IMR-90 (cell line): ENCODE results near the gene CDON. TPM values are rescaled to one million over a fixed set of nuclear protein-coding genes. Genes with fewer than 3 reads are reported as not detected.

ENCODE experiments used
- ATAC-seq: fragments of 200-7000 bp; cut with Tn5 transposase; 2 replicates; pipeline ENCODE4 v1.9.1; 2020; ENCODE audit warnings: low read depth, mild to moderate bottlenecking, moderate library complexity
- BruUV-seq: library from RNA; stranded (reverse); fragments of 400-500 nt; replicated peaks from 2 replicates; lab custom pipeline; 2021; lab: Mats Ljungman, UMichigan
- CTCF ChIA-PET: fragments of 300-600 bp; formaldehyde crosslinking; extraction: SDS; loops from one replicate; lab custom pipeline; 2021; ENCODE audit warnings: antibody characterized with exemption; lab: Yijun Ruan, JAX
- POLR2A ChIA-PET: fragments of 300-600 bp; sonication (Branson Sonifier 250); formaldehyde crosslinking; loops from one replicate; lab custom pipeline; 2022; ENCODE audit warnings: antibody characterized with exemption; ENCODE audit not compliant: unreplicated experiment; lab: Charles Lee
- DNase-seq: peaks from one replicate; pipeline ENCODE4 v3.0.0; 2013
- H2AFZ ChIP-seq: replicated peaks from 2 replicates; pipeline ENCODE3; 2013; ENCODE audit warnings: low read length, mild to moderate bottlenecking; ENCODE audit not compliant: poor library complexity
- H2AK5ac ChIP-seq: 2 replicates; pipeline ENCODE4 v1.6.1; 2013; ENCODE audit warnings: low read depth, low read length, inconsistent platforms
- H2AK9ac ChIP-seq: replicated peaks from 2 replicates; pipeline ENCODE3; 2013; ENCODE audit warnings: mild to moderate bottlenecking, low read depth, low read length, moderate library complexity; ENCODE audit not compliant: poor library complexity
- H2BK120ac ChIP-seq: 2 replicates; pipeline ENCODE4 v1.6.1; 2013; ENCODE audit warnings: low read depth, low read length, inconsistent platforms
- H2BK15ac ChIP-seq: 3 replicates; pipeline ENCODE4 v1.6.1; 2013; ENCODE audit warnings: low read depth, low read length, inconsistent platforms
- H2BK20ac ChIP-seq: 2 replicates; pipeline ENCODE4 v1.6.1; 2013; ENCODE audit warnings: low read depth, mild to moderate bottlenecking, inconsistent platforms, low read length, moderate library complexity
- H2BK5ac ChIP-seq: 2 replicates; pipeline ENCODE4 v1.6.1; 2013; ENCODE audit warnings: mild to moderate bottlenecking, low read depth, low read length, inconsistent platforms; ENCODE audit not compliant: poor library complexity, severe bottlenecking
- H3K14ac ChIP-seq: replicated peaks from 2 replicates; pipeline ENCODE4 v1.6.1; 2013; ENCODE audit warnings: low read depth, low read length, inconsistent platforms
- H3K18ac ChIP-seq: 2 replicates; pipeline ENCODE4 v1.6.1; 2013; ENCODE audit warnings: low read depth, low read length, control low read depth
- H3K23ac ChIP-seq: 2 replicates; pipeline ENCODE4 v1.6.1; 2013; ENCODE audit warnings: low read depth, low read length, inconsistent platforms
- H3K27ac ChIP-seq: 2 replicates; pipeline ENCODE4 v1.5.1; 2013; ENCODE audit warnings: mild to moderate bottlenecking, control low read depth, low read length; ENCODE audit not compliant: insufficient read depth
- H3K27me3 ChIP-seq: 2 replicates; pipeline ENCODE4 v1.6.1; 2013; ENCODE audit warnings: low read length; ENCODE audit not compliant: control insufficient read depth, insufficient read depth
- H3K36me3 ChIP-seq: 2 replicates; pipeline ENCODE4 v1.6.1; 2013; ENCODE audit warnings: low read length, mixed read lengths; ENCODE audit not compliant: control insufficient read depth, insufficient read depth
- H3K4ac ChIP-seq: 2 replicates; pipeline ENCODE4 v1.6.1; 2013; ENCODE audit warnings: low read depth, low read length, inconsistent platforms
- H3K4me1 ChIP-seq: 2 replicates; pipeline ENCODE4 v1.6.1; 2013; ENCODE audit warnings: low read length, mixed read lengths; ENCODE audit not compliant: control insufficient read depth, insufficient read depth
- H3K4me2 ChIP-seq: 2 replicates; pipeline ENCODE4 v1.6.1; 2013; ENCODE audit warnings: low read depth, mild to moderate bottlenecking, control low read depth, low read length, moderate library complexity
- H3K4me3 ChIP-seq: 2 replicates; pipeline ENCODE4 v1.5.1; 2013; ENCODE audit warnings: low read depth, mild to moderate bottlenecking, control low read depth, low read length, moderate library complexity; ENCODE audit not compliant: insufficient read depth
- H3K56ac ChIP-seq: 2 replicates; pipeline ENCODE4 v1.6.1; 2013; ENCODE audit warnings: low read length, inconsistent platforms; ENCODE audit not compliant: insufficient read depth; ENCODE audit errors: extremely low read depth
- H3K79me1 ChIP-seq, 2 experiments: 2 replicates each; pipeline ENCODE4 v1.6.1; 2013; ENCODE audit warnings: low read length in 2 of 2, inconsistent platforms in 1 of 2, low read depth in 1 of 2
- H3K9ac ChIP-seq: 2 replicates; pipeline ENCODE4 v1.6.1; 2013; ENCODE audit warnings: low read depth, low read length, control low read depth
- H3K9me1 ChIP-seq: 2 replicates; pipeline ENCODE4 v1.6.1; 2013; ENCODE audit warnings: low read length, inconsistent platforms; ENCODE audit not compliant: insufficient read depth
- H3K9me3 ChIP-seq: 2 replicates; pipeline ENCODE4 v1.6.1; 2013; ENCODE audit warnings: low read length; ENCODE audit not compliant: control insufficient read depth, insufficient read depth
- H4K20me1 ChIP-seq: 2 replicates; pipeline ENCODE4 v1.6.1; 2013; ENCODE audit warnings: low read length, inconsistent platforms; ENCODE audit not compliant: insufficient read depth
- H4K5ac ChIP-seq: 2 replicates; pipeline ENCODE4 v1.6.1; 2013; ENCODE audit warnings: mild to moderate bottlenecking, low read depth, low read length, control low read depth
- H4K8ac ChIP-seq, 2 experiments: 2 replicates each; pipeline ENCODE4 v1.6.1; 2013; ENCODE audit warnings: low read depth in 2 of 2, low read length in 2 of 2, control low read depth in 1 of 2, inconsistent platforms in 1 of 2
- H4K91ac ChIP-seq: 2 replicates; pipeline ENCODE4 v1.6.1; 2013; ENCODE audit warnings: low read depth, low read length, inconsistent platforms; ENCODE audit not compliant: insufficient read depth
- BHLHE40 ChIP-seq: fragments of 150-350 bp; IDR thresholded peaks from 2 replicates; pipeline ENCODE4 v1.6.1; 2016; ENCODE audit warnings: mild to moderate bottlenecking, low read depth, low read length
- CEBPB ChIP-seq: IDR thresholded peaks from 2 replicates; pipeline ENCODE4 v1.6.1; 2012; ENCODE audit warnings: low read depth, low read length, improper control_type of control experiment
- CHD1 ChIP-seq: IDR thresholded peaks from 2 replicates; pipeline ENCODE4 v1.6.1; 2012; ENCODE audit warnings: low read depth, low read length, improper control_type of control experiment
- CTCF ChIP-seq: conservative IDR thresholded peaks from 2 replicates; pipeline ENCODE4 v1.5.1; 2012; ENCODE audit warnings: mild to moderate bottlenecking, low read depth, low read length, improper control_type of control experiment
- FOS ChIP-seq: fragments of 150-350 bp; IDR thresholded peaks from 2 replicates; pipeline ENCODE4 v1.6.1; 2016; ENCODE audit warnings: low read depth, low read length
- MAFK ChIP-seq: IDR thresholded peaks from 2 replicates; pipeline ENCODE4 v1.6.1; 2012; ENCODE audit warnings: low read depth, low read length, improper control_type of control experiment
- NFE2L2 ChIP-seq: fragments of 150-350 bp; IDR thresholded peaks from 2 replicates; pipeline ENCODE4 v1.6.1; 2016; ENCODE audit warnings: low read depth, mild to moderate bottlenecking, low read length
- POLR2A ChIP-seq: IDR thresholded peaks from 2 replicates; pipeline ENCODE4 v1.6.1; 2012; ENCODE audit warnings: mild to moderate bottlenecking, low read depth, low read length
- RCOR1 ChIP-seq: IDR thresholded peaks from 2 replicates; pipeline ENCODE4 v1.6.1; 2012; ENCODE audit warnings: mild to moderate bottlenecking, low read length, improper control_type of control experiment; ENCODE audit not compliant: insufficient replicate concordance
- RFX5 ChIP-seq: IDR thresholded peaks from 2 replicates; pipeline ENCODE4 v1.8.0; 2012; ENCODE audit warnings: low read depth, mild to moderate bottlenecking, low read length, moderate library complexity
- SMC3 ChIP-seq: fragments of 150-350 bp; IDR thresholded peaks from 2 replicates; pipeline ENCODE4 v1.6.1; 2016; ENCODE audit warnings: low read depth, mild to moderate bottlenecking, antibody characterized with exemption, low read length, moderate library complexity
- USF2 ChIP-seq: fragments of 150-350 bp; IDR thresholded peaks from 2 replicates; pipeline ENCODE4 v1.6.1; 2017; ENCODE audit warnings: mild to moderate bottlenecking, antibody characterized with exemption, low read length, low read depth
- WGBS, 2 experiments: methylation state at CpG; one replicate each; pipeline versions ENCODE4 v1.1.5 to v1.1.7; 2013; ENCODE audit warnings: missing lambda C conversion rate in 2 of 2; ENCODE audit not compliant: insufficient read length in 1 of 2; ENCODE audit errors: extremely low coverage in 2 of 2; 5-methylcytosine and 5-hydroxymethylcytosine counted together
- dilution Hi-C: fragments of 300-500 bp; cut with HindIII; formaldehyde crosslinking; loops from one replicate; pipeline ENCODE4 v1.14.3; 2018; ENCODE audit warnings: low sequenced_read_pairs; ENCODE audit not compliant: unreplicated experiment
- in situ Hi-C: fragments of 300-500 bp; cut with MboI; formaldehyde crosslinking; loops from 3 replicates; pipeline ENCODE4 v1.14.3; 2019; ENCODE audit warnings: low sequenced_read_pairs, inconsistent platforms, mixed read lengths
- intact Hi-C: fragments of 100-400 bp; cut with micrococcal nuclease; formaldehyde crosslinking; loops from 2 replicates; pipeline ENCODE4 v1.10.0; 2022
- polyA plus RNA-seq, 3 experiments: library from polyadenylated mRNA; depleted of rRNA; stranded (reverse); fragments of >200 nt; gene quantifications; 2 replicates each; pipeline ENCODE4 v1.2.3, GENCODE V29; 2012; ENCODE audit warnings: low replicate concordance in 1 of 3
- total RNA-seq: library from RNA; depleted of rRNA; stranded (reverse); fragments of >200 nt; gene quantifications from 2 replicates; pipeline ENCODE4 v1.2.3, GENCODE V29; 2012

The CDON gene
- total and polyA plus RNA-seq, 2 of the 4 experiments (the other 2 are of a cell fraction), result 1.2 to 3.8 TPM

GRCh38 chr11:126103150-126103549 lies 40.5 kb upstream of the CDON start:
- no CpG with 5 or more reads among the region's 5 CpGs for WGBS, 2 experiments
- Histone ChIP-seq H4K91ac (no peak overlapping the region), H2BK20ac (no peak overlapping the region), H3K4ac (no peak overlapping the region), H3K27me3 (peaks cover 54% of the 10 kb centered on the region), H3K27ac (no peak overlapping the region), H3K56ac (no peak overlapping the region), H2BK15ac (no peak overlapping the region), H4K8ac (no peak overlapping the region), H3K23ac (no peak overlapping the region), H2BK120ac (no peak overlapping the region), H3K18ac (no peak overlapping the region), H3K4me1 (no peaks in the 10 kb centered on the region; the same call in 1 of the 2 replicates), H3K79me1 (no peaks in the 10 kb centered on the region), H3K36me3 (no peaks in the 10 kb centered on the region), H3K4me2 (no peak overlapping the region), H2AK9ac (no peak overlapping the region), H2AFZ (no peak overlapping the region), H2BK5ac (no peak overlapping the region), H4K5ac (no peak overlapping the region), H3K4me3 (no peak overlapping the region), H3K9me1 (0 out of 2 replicates have a peak, but pooled peaks cover 3% of the 10 kb centered on the region), H2AK5ac (no peak overlapping the region), H3K9ac (no peak overlapping the region), H4K20me1 (no peaks in the 10 kb centered on the region), H3K9me3 (no peaks in the 10 kb centered on the region), H3K14ac (no peak overlapping the region)
- intact Hi-C loops (no loop called here), in situ Hi-C loops (no loop called here), dilution Hi-C loops (no loop called here)
- DNase-seq (no peak), ATAC-seq (no peak)
- TF ChIP-seq NFE2L2 (no peak), BHLHE40 (no peak), RCOR1 (no peak), FOS (no peak), SMC3 (no peak), CTCF (no peak), USF2 (no peak), RFX5 (no peak), CHD1 (no peak), MAFK (no peak), CEBPB (no peak), POLR2A (no peak)
- ChIA-PET CTCF (no interaction called here), POLR2A (no interaction called here)
- no TSS peak for BruUV-seq
